GM18499 (cell line): ENCODE data around the gene TNFRSF18.

Experiments
- ATAC-seq: cut with Tn5 transposase; IDR thresholded peaks from one replicate; pipeline ENCODE4 v1.9.1; 2021; ENCODE audit warnings: moderate number of reproducible peaks; ENCODE audit not compliant: insufficient read depth, unreplicated experiment

Gene TNFRSF18

DNA sequence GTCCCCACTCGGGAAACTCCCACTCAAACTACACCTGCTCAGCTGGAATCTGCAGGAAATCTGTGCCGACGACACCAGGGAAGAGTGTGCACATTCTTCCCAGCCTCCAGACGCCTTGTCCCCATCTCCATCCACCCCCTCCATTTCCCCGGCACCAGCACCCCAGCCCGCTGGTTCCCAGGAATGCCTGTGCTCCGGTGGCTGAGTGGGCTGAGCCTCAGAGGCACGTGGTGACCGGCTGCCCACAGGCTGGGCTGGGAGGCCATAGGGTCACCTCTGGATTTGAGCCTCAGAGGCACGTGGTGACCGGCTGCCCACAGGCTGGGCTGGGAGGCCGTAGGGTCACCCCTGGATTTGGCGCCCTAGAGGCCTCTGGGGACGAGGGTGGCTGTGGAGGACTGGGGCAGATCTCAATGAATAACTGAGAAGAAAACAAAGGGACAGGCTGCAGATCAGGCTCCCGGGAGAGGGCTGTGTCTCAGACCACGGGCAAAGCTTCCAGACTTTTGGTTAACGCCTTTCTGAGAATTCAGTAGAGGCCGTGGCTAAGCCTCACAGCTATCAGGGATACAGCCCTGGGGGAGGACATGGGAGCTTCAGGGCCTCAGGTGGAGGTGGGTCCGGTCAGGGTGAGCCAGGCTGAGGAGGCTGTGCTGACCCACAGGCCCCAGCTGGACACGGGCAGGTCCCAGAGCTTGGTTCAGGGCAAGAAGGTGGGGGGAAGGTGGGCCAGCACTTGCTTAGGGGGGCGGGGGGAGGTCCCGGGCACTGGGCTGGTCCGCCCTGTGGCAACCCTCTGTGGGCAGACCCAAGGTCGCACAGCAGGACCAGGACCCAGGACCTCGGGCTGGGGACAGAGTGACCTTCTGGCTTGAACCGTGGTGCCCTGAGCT lies 50.0 kb downstream of the TNFRSF18 start:
- ATAC-seq = no peak

DNA sequence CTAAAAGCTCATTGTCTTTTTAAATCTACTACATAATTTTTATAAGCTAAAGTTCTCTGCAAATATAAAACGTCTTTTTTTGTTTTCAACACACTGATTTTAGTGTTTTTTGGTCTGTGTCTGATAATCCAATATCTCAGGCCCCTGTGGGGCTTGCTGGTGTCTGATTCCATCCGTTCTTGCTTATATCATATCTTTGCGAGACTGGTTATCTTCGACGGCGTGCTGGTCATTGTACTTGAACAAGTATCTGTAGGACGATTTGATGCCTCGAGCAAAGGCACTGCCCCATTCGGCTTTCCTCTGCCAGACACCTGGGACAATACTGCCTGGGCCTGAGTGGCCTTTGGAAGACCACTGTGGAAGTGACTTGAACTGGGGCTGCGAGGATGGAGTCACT lies 51.1 kb downstream of the TNFRSF18 start:
- no peak for ATAC-seq

DNA sequence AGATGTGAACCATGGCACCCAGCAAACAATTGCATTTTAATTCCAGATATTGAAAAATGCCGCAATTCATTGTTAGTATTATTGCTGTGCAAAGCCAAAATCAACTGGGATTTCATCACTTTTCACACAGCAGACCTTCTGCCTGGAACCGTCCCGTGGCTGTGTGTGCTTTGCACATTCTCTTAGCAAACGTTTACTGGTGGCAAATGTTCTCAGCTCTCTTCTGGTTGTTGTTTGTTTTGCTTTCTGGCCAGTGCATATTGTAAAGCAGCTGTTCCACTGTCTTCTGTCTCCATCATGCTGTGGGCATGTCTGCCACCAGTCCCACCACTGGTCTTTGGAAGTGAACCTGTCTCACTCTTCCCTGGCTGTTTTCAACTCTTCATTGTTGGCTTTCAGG lies 52.5 kb downstream of the TNFRSF18 start:
- no peak for ATAC-seq
